ENCODE data around the gene GPR68. TPM values are rescaled to one million over a fixed set of nuclear protein-coding genes. Genes with fewer than 3 reads are reported as not detected.
"Not testable (repeated sequence)": the region's sequence is repeated elsewhere in the genome, so short reads cannot be mapped to it uniquely, and the experiment has no call there.

Gene GPR68
- total and polyA plus RNA-seq, 8 donors, result 0.09 to 0.90 (median 0.23) TPM; not detected in 1

GRCh38 chr14:91269076-91269991 lies 24.8 kb upstream of the GPR68 start:
- H3K27me3 ChIP-seq, result no peaks in the 10 kb centered on the region
- no peak for ATAC-seq
- WGBS, 2 donors, result 60 to 66% methylated on average over 24 of the region's 24 CpGs
- no peak overlapping the region for H3K27ac ChIP-seq
- no peak for TF ChIP-seq CTCF (IDR thresholded peaks at IDR 0.05)
- no peak for FAIRE-seq
- peaks cover 0 to 16% (median 0%) of the 10 kb centered on the region in 3 donors for H3K36me3 ChIP-seq
- no peak overlapping the region for H3K4me3 ChIP-seq
- peak in 1 of 6 donors; percentile 39 for DNase-seq
- no peaks in the 10 kb centered on the region for H3K4me1 ChIP-seq
- no peaks in the 10 kb centered on the region for H3K9me3 ChIP-seq
- intact Hi-C loops (cut with DNase I), result no loop called here

GRCh38 chr14:91267965-91268437 lies 23.5 kb upstream of the GPR68 start:
- FAIRE-seq (no peak), ATAC-seq (no peak), DNase-seq (peak in 1 of 6 donors; percentile 6)
- Histone ChIP-seq H3K27ac (no peak overlapping the region), H3K4me1 (no peaks in the 10 kb centered on the region), H3K4me3 (no peak overlapping the region), H3K36me3 (peaks cover 0 to 12% (median 0%) of the 10 kb centered on the region in 3 donors), H3K27me3 (no peaks in the 10 kb centered on the region), H3K9me3 (no peaks in the 10 kb centered on the region)
- intact Hi-C loops (cut with DNase I), result no loop called here
- no peak for TF ChIP-seq CTCF (IDR thresholded peaks at IDR 0.05)
- 83 to 88% methylated on average over 7 of the region's 7 CpGs for WGBS, 2 donors

DNA sequence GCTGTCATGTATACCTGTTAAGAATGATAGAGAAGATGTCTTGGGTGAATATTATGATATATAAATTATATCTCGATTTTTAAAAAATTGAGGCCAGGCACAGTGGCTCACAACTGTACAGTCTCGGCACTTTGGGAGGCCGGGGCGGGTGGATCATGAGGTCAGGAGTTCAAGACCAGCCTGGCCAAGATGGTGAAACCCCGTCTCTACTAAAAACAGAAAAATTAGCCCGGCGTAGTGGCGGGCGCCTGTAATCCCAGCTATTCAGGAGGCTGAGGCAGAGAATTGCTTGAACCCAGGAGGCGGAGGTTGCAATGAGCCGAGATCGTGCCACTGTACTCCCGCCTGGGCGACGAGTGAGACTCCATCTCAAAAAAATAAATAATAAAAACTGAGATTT lies 21.8 kb upstream of the GPR68 start:
- peak in 1 of 6 donors; percentile 14 for DNase-seq
- intact Hi-C loops (cut with DNase I); H3K27me3 ChIP-seq; H3K4me1 ChIP-seq; H3K4me3 ChIP-seq; ATAC-seq; H3K9me3 ChIP-seq; H3K36me3 ChIP-seq; FAIRE-seq; H3K27ac ChIP-seq: not testable (repeated sequence)
- 91 to 94% methylated on average over 15 of the region's 15 CpGs for WGBS, 2 donors

- Histone ChIP-seq H3K9me3 (no peaks in the 10 kb centered on the region), H3K4me1 (no peaks in the 10 kb centered on the region), H3K36me3 (no peaks in the 10 kb centered on the region), H3K4me3 (no peak overlapping the region), H3K27me3 (no peaks in the 10 kb centered on the region), H3K27ac (no peak overlapping the region)
- FAIRE-seq (no peak), DNase-seq (no peak), ATAC-seq (no peak)
- 76% methylated on average over 7 of the region's 7 CpGs for WGBS, 2 donors
- TF ChIP-seq CTCF (IDR thresholded peaks at IDR 0.05), result no peak
- intact Hi-C loops (cut with DNase I), result no loop called here
Measured at GRCh38 chr14:91265404-91265803, 20.9 kb upstream of the GPR68 start.

DNA sequence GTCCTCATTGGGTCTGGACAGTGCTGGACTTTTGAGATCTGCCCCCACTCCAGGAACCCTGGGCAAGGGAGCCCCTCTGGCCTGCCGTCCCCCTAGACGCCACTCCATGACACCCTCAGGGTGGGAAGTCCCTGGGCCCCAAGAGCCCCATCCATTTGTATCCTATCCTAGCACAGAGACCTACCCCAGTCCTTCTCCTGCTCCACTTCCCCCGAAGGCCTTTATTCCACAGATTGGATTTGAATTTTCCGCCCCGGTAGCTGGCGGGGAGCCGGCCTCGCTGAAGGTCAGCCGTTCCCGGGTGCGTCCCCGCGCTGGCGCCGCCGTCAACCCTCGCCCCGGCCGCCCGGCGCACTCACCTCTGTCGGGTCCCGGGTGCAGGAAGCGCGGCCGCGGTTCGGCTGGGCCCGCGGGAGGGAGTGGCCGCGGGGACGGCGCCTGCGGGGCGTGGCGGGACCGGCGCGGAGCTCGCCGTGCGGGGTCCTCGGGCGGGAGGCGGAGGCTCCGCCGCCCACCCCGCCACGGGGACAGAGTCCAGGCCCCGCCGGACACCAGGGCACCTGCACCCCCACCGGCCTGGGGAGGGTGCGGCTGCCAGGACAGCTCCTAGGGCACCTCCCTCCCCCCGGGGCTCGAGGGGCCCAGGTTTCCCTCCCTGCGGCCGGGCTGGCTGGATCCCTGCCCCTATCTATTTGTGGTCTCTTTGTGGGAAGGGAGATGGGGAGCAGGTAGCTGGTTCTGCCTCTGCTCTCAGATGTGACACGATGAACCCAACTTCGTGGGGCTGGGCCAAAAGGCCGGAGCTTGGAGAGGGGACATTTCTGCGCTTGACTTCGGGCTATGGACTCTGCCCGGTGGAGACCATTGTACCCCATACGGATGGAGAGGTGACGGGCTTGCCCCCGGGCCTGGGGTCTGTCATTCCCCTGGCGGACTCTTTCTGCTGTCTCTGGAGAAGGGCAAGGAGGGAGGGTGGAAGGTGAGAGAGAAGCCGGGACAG lies 19.9 kb upstream of the GPR68 start:
- Histone ChIP-seq H3K27ac (no peak overlapping the region), H3K4me3 (peak overlapping the region; percentile 10 to 41 (median 28)), H3K27me3 (no peaks in the 10 kb centered on the region), H3K9me3 (no peaks in the 10 kb centered on the region), H3K36me3 (no peaks in the 10 kb centered on the region), H3K4me1 (no peaks in the 10 kb centered on the region)
- TF ChIP-seq CTCF (IDR thresholded peaks at IDR 0.05), result no peak
- no peak for FAIRE-seq
- peak; percentile 75 to 87 (median 81) for ATAC-seq
- intact Hi-C loops (cut with DNase I), result no loop called here
- 11 to 19% methylated on average over 44 to 69 of the region's 69 CpGs for WGBS, 2 donors
- DNase-seq, result peak in 5 of 6 donors; percentile 23 to 80 (median 52)
